Esophagus squamous epithelium (tissue), 5 donors: ENCODE results near the gene TBC1D3B. TPM values are rescaled to one million over a fixed set of nuclear protein-coding genes. Genes with fewer than 3 reads are reported as not detected.
"Not testable (repeated sequence)": the region's sequence is repeated elsewhere in the genome, so short reads cannot be mapped to it uniquely, and the experiment has no call there.

ENCODE experiments used
- DNase-seq: peaks from one replicate; lab custom pipeline; 2025; lab: John Stamatoyannopoulos, UW
- H3K27ac ChIP-seq, 4 donors: fragments of 200-600 bp; sonication (generic); one replicate each; pipeline ENCODE4 v1.5.1; 2016 to 2019; ENCODE audit warnings: mild to moderate bottlenecking in 1 of 4
- H3K27me3 ChIP-seq, 4 donors: fragments of 200-600 bp; sonication (generic); 1 replicate in 3 of 4; 2 replicates in 1 of 4; pipeline versions ENCODE4 v1.5.1 to v1.6.0; 2017 to 2021; ENCODE audit warnings: antibody characterized with exemption in 1 of 4
- H3K36me3 ChIP-seq, 3 donors: fragments of 200-600 bp; sonication (generic); one replicate each; pipeline ENCODE4 v1.5.1; 2016 to 2019
- H3K4me1 ChIP-seq, 3 donors: fragments of 200-600 bp; sonication (generic); one replicate each; pipeline ENCODE4 v1.5.1; 2017 to 2019
- H3K4me3 ChIP-seq, 4 donors: fragments of 200-600 bp; sonication (generic); 1 replicate in 3 of 4; 2 replicates in 1 of 4; pipeline ENCODE4 v1.5.1; 2016 to 2019; ENCODE audit warnings: mild to moderate bottlenecking in 2 of 4, moderate library complexity in 1 of 4
- H3K9me3 ChIP-seq, 3 donors: fragments of 200-600 bp; sonication (generic); one replicate each; pipeline ENCODE4 v1.5.1; 2016 to 2019
- CTCF ChIP-seq, 6 experiments: fragments of 450-650 bp in 4 of 6; fragments of 200-600 bp in 2 of 6; sonication (generic) in 2 of 6; IDR thresholded peaks; one replicate each; pipeline ENCODE4 v1.5.1; 2016 to 2019; ENCODE audit warnings: antibody characterized with exemption in 6 of 6, mild to moderate bottlenecking in 4 of 6, moderate library complexity in 4 of 6
- POLR2A ChIP-seq, 4 donors: fragments of 450-650 bp; IDR thresholded peaks; one replicate each; pipeline ENCODE4 v1.6.1; 2017; ENCODE audit warnings: antibody characterized with exemption in 4 of 4, mild to moderate bottlenecking in 4 of 4, moderate library complexity in 3 of 4
- WGBS, 2 donors: methylation state at CpG; one replicate each; pipeline ENCODE4 v1.1.5; 2018; 5-methylcytosine and 5-hydroxymethylcytosine counted together
- intact Hi-C: fragments of 100-400 bp; cut with DNase I; formaldehyde crosslinking; loops from one replicate; pipeline ENCODE4 v1.15.0; 2022
- total RNA-seq, 4 donors: library from RNA; depleted of rRNA; stranded (reverse); fragments of >200 nt; gene quantifications; one replicate each; pipeline ENCODE4 v1.1.0, GENCODE V29; 2016
- donor health status: DM: yes; HTN: yes; CAD: no.

Gene TBC1D3B
- total RNA-seq, 4 donors from 2014 or later, result 2.9 to 11.7 (median 9.4) TPM; not detected in 1

DNA sequence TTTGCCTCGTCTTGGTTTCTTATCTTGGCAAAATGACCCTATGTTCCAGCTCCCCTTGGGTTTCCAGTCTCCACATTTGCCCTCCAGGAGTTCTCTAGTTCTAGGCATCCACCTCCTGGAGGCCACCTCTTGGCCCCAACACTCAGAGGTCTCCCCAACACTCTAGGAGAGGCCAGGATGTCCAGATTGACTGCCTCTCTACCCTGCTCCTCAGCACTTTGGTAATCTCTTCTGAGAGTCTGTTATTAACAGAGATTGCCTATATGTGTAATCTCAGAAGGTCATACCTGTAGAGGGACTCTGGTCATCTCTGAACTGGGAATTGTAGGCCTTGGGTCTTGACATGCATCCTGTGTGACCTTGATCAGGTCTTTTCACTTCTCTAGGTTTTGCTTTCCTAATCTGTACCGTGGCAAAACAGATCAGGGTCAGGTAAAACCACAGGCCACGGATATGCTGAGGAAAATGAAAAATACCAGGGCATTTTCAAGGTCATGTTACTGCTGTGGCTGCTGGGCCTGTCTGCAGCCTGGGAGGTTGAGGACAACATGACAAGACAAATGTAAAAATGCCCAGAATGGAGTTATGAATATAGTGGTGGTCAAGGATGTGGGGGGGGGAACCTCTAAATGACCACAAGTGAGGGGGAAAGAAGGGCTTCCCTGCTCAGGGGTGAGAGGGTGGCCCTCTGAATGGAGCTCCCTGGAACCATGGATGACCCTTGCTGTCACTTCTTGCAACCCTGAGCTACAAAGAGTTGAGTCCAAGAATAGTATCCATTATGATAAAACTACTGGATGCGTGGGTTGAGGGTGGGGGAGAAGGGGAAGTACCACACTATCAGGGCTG lies 29.4 kb upstream of the TBC1D3B start:
- no peak overlapping the region for H3K27ac ChIP-seq
- H3K36me3 ChIP-seq, result no peaks in the 10 kb centered on the region
- H3K27me3 ChIP-seq, result peaks cover 0 to 17% (median 0%) of the 10 kb centered on the region in 4 donors
- intact Hi-C loops, result no loop called here
- H3K9me3 ChIP-seq, result no peaks in the 10 kb centered on the region
- DNase-seq, result no peak
- no peak overlapping the region for H3K4me3 ChIP-seq
- WGBS, 2 donors, result 55 to 69% methylated on average over 3 of the region's 4 CpGs
- H3K4me1 ChIP-seq, result no peaks in the 10 kb centered on the region
- TF ChIP-seq CTCF (IDR thresholded peaks at IDR 0.05) (no peak), POLR2A (IDR thresholded peaks at IDR 0.05) (no peak)

DNA sequence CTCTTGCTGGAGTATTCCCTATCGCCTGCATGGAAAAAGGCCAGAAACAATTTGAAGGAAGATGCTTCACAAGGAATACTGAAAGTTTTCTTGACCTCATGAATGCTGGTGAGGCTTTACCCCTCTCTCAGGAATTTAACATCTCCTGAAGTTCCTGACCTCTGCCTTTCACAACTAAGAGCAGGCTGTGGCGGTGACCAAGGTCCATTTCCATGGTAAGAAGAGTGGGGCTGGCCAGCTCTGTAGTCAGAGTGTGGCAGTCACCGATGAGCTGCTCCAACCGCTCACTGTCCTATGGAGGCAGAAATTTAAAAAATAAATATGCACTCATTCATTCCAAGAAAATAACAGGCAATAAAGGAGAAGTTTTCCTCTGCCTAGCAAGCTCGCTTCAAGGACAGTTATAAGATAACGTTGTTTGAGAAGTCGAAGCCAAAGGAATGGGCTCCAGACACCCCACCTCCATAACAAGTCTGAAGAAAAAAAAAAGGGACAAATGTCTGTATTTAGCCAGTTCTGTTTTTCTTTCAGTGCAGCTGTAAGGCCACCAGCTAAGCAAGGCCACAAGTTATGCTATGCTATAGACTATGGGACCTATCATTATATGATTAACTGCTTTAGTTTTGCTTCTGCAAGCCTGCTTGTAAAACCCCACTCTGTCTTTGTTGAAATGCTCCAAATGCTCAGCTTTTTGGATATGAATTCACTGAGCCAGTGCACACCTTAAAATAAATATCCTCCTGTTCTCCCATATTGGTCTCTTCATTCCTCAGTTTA lies 28.5 kb upstream of the TBC1D3B start:
- Histone ChIP-seq H3K27me3 (peaks cover 0 to 17% (median 0%) of the 10 kb centered on the region in 4 donors), H3K36me3 (no peaks in the 10 kb centered on the region), H3K4me3 (no peak overlapping the region), H3K4me1 (no peaks in the 10 kb centered on the region), H3K9me3 (no peaks in the 10 kb centered on the region), H3K27ac (no peak overlapping the region)
- intact Hi-C loops, result no loop called here
- no peak for TF ChIP-seq CTCF (IDR thresholded peaks at IDR 0.05)
- no peak for TF ChIP-seq POLR2A (IDR thresholded peaks at IDR 0.05)
- WGBS, 2 donors, result 76 to 85% methylated on average over 6 to 7 of the region's 7 CpGs
- DNase-seq, result no peak

DNA sequence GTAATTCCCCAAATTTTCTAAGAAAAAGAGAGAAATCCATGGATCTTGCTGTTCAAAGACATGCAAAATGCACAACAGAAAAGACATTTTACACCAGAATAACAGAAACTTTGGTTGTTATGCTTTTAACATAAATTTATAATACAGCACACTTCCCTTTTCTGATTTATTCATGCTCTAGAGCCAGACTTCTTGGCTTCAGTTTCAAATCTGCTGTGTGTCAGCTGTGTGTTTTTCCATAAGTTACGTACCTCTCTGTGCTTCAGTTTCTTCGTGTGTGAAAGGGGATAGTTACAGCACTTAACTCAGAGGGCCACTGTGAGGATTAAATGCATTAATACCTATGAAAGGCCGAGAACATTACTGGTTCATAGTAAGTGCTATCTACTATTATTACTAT lies 26.9 kb upstream of the TBC1D3B start:
- Histone ChIP-seq H3K4me1 (no peaks in the 10 kb centered on the region), H3K4me3 (no peak overlapping the region), H3K27me3 (peaks cover 0 to 24% (median 0%) of the 10 kb centered on the region in 4 donors), H3K27ac (no peak overlapping the region), H3K36me3 (no peaks in the 10 kb centered on the region), H3K9me3 (no peaks in the 10 kb centered on the region)
- no peak for TF ChIP-seq POLR2A (IDR thresholded peaks at IDR 0.05)
- no peak for TF ChIP-seq CTCF (IDR thresholded peaks at IDR 0.05)
- intact Hi-C loops, result no loop called here
- no peak for DNase-seq
- WGBS, 2 donors, result 70 to 73% methylated on average over 3 of the region's 3 CpGs

DNA sequence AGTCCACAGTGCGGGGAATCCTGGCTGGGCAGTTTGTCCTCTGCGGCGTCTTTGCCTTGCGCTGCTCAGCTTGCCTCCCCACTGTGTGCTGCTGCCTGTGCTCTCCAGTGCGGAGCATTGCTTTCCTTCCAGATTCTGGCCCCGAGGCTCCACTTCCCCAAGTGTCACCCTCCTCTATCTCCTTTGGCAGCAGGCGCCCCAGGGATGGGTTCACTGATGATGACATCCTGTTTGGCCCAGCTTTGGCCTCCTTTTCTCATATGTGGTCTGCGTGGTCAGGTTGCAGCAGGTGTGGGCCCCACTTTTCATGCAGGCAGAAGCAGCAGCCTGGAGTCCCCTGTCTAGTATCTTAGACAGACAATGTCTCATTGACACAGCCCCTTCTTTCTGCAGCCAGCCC lies 25.1 kb upstream of the TBC1D3B start:
- 80 to 86% methylated on average over 4 to 7 of the region's 8 CpGs for WGBS, 2 donors
- DNase-seq, intact Hi-C loops: not testable (repeated sequence)

GRCh38 chr17:36201102-36201501 lies 24.7 kb upstream of the TBC1D3B start:
- 89 to 100% methylated on average over 1 to 4 of the region's 4 CpGs for WGBS, 2 donors
- H3K9me3 ChIP-seq, H3K4me3 ChIP-seq, DNase-seq, H3K27ac ChIP-seq, intact Hi-C loops, H3K4me1 ChIP-seq, H3K36me3 ChIP-seq: not testable (repeated sequence)
- peaks cover 0 to 40% (median 0%) of the 10 kb centered on the region in 4 donors for H3K27me3 ChIP-seq

More for the DNA sequence above, 25.1 kb upstream of the TBC1D3B start:
- H3K36me3 ChIP-seq, H3K4me1 ChIP-seq, H3K9me3 ChIP-seq, H3K4me3 ChIP-seq, H3K27ac ChIP-seq: not testable (repeated sequence)
- H3K27me3 ChIP-seq, result peaks cover 0 to 36% (median 0%) of the 10 kb centered on the region in 4 donors
